Heart left ventricle (tissue), 13 donors: ENCODE data around the gene A1BG.

Source experiments
- CTCF ChIP-seq, 12 donors: fragments of 200-600 bp; sonication (generic) in 4 of 12; IDR thresholded peaks; one replicate each; pipeline versions ENCODE4 v1.5.0 to v1.8.0; 2018 to 2022; ENCODE audit warnings: antibody characterized with exemption in 12 of 12, mild to moderate bottlenecking in 5 of 12
- POLR2A ChIP-seq, 2 donors: fragments of 450-650 bp; IDR thresholded peaks; one replicate each; pipeline ENCODE4 v1.6.1; 2017; ENCODE audit warnings: antibody characterized with exemption in 2 of 2, mild to moderate bottlenecking in 2 of 2, moderate library complexity in 2 of 2
- donor health status: ischemic (EF 13 %, LVEDD 7.1; RV severe dilation, severe dysfunction).
- donor health status: DM: no; HTN: yes; CAD: no.
- donor health status: DM: no; HTN: no; CAD: no.
- donor health status: ischemic (EF 25% LVEDD 6.9; RV normal size, moderate dysfunction).
- donor health status: ischemic (EF 25% LVEDD 5.7; RV mildly dilated, moderate dysfunction).
- donor health status: ischemic (EF 35%, LVEDD 5.7; RV mildly dilated, moderate dysfunction).
- donor health status: nonischemic (EF 11% LVEDD 7.7; RV severe dilation, severe dysfunction).
- donor health status: DM: yes; HTN: yes; CAD: no.
- donor health status: PGD.
- donor health status: ischemic (EF 29% LVEDD 5.4; RV normal size, mild dysfunction).
- donor health status: nonischemic (EF 23%, LVEDD 6.1; RV moderate dilation, normal function).

GRCh38 chr19:58372311-58373133 is 19.2 kb upstream of the A1BG start:
- TF ChIP-seq CTCF (IDR thresholded peaks at IDR 0.05) (no peak), POLR2A (IDR thresholded peaks at IDR 0.05) (no peak)
